Activated CD4-positive, alpha-beta T cell treated with anti-CD3 and anti-CD28 coated beads for 48 hours (primary cell): ENCODE results near the gene GAREM2.
"Not testable (repeated sequence)": the region's sequence is repeated elsewhere in the genome, so short reads cannot be mapped to it uniquely, and the experiment has no call there.

ENCODE experiments used
- DNase-seq: peaks from one replicate; pipeline ENCODE4 v3.0.0-alpha.2; 2020

Gene GAREM2

GRCh38 chr2:26172871-26173775, at the start of gene GAREM2:
GAREM2 (plus strand) TSS chr2:26173088; CDS start chr2:26173221, 133 bp downstream.
- DNase-seq: no peak

- no peak for DNase-seq
These were observed 49.5 kb upstream of the GAREM2 start for GRCh38 chr2:26123426-26123825.

- DNase-seq: no peak
These were observed 46.8 kb upstream of the GAREM2 start for GRCh38 chr2:26126074-26126473.

GRCh38 chr2:26128176-26128575, 44.7 kb upstream of the GAREM2 start:
- no peak for DNase-seq

GRCh38 chr2:26130763-26131162, 42.1 kb upstream of the GAREM2 start:
- DNase-seq: no peak

GRCh38 chr2:26136451-26136850, 36.4 kb upstream of the GAREM2 start:
- no peak for DNase-seq

GRCh38 chr2:26139269-26140183, 33.4 kb upstream of the GAREM2 start:
- DNase-seq: no peak

GRCh38 chr2:26141145-26141769, 31.6 kb upstream of the GAREM2 start:
- DNase-seq: no peak

GRCh38 chr2:26144031-26144430, 28.9 kb upstream of the GAREM2 start:
- DNase-seq: no peak

- peak; percentile 77 for DNase-seq
These were observed 27.8 kb upstream of the GAREM2 start for GRCh38 chr2:26144953-26145680.

- no peak for DNase-seq
These were observed 24.4 kb upstream of the GAREM2 start for GRCh38 chr2:26148501-26148900.

- no peak for DNase-seq
These were observed 22.6 kb upstream of the GAREM2 start for GRCh38 chr2:26150243-26150642.

GRCh38 chr2:26157580-26157979, 15.3 kb upstream of the GAREM2 start:
- no peak for DNase-seq

GRCh38 chr2:26161926-26162325, 11.0 kb upstream of the GAREM2 start:
- DNase-seq: no peak

- DNase-seq: no peak
These were observed 9.9 kb upstream of the GAREM2 start for GRCh38 chr2:26162963-26163362.

- DNase-seq: no peak
These were observed 8.7 kb upstream of the GAREM2 start for GRCh38 chr2:26164231-26164630.

- no peak for DNase-seq
These were observed 8.2 kb upstream of the GAREM2 start for GRCh38 chr2:26164641-26165211.

GRCh38 chr2:26165403-26165802, 7.5 kb upstream of the GAREM2 start:
- DNase-seq: no peak

- DNase-seq: not testable (repeated sequence)
These were observed 6.3 kb upstream of the GAREM2 start for GRCh38 chr2:26166541-26166940.

- DNase-seq: no peak
These were observed 4.1 kb upstream of the GAREM2 start for GRCh38 chr2:26168785-26169184.

GRCh38 chr2:26169226-26169625, 3.7 kb upstream of the GAREM2 start:
- no peak for DNase-seq
